IMR-90 (cell line): ENCODE results near the gene SSH2. TPM values are rescaled to one million over a fixed set of nuclear protein-coding genes. Genes with fewer than 3 reads are reported as not detected.

ENCODE experiments used
- ATAC-seq: fragments of 200-7000 bp; cut with Tn5 transposase; 2 replicates; pipeline ENCODE4 v1.9.1; 2020; ENCODE audit warnings: low read depth, mild to moderate bottlenecking, moderate library complexity
- BruUV-seq: library from RNA; stranded (reverse); fragments of 400-500 nt; replicated peaks from 2 replicates; lab custom pipeline; 2021; lab: Mats Ljungman, UMichigan
- CTCF ChIA-PET: fragments of 300-600 bp; formaldehyde crosslinking; extraction: SDS; loops from one replicate; lab custom pipeline; 2021; ENCODE audit warnings: antibody characterized with exemption; lab: Yijun Ruan, JAX
- POLR2A ChIA-PET: fragments of 300-600 bp; sonication (Branson Sonifier 250); formaldehyde crosslinking; loops from one replicate; lab custom pipeline; 2022; ENCODE audit warnings: antibody characterized with exemption; ENCODE audit not compliant: unreplicated experiment; lab: Charles Lee
- DNase-seq: peaks from one replicate; pipeline ENCODE4 v3.0.0; 2013
- H2AFZ ChIP-seq: replicated peaks from 2 replicates; pipeline ENCODE3; 2013; ENCODE audit warnings: low read length, mild to moderate bottlenecking; ENCODE audit not compliant: poor library complexity
- H2AK5ac ChIP-seq: 2 replicates; pipeline ENCODE4 v1.6.1; 2013; ENCODE audit warnings: low read depth, low read length, inconsistent platforms
- H2AK9ac ChIP-seq: replicated peaks from 2 replicates; pipeline ENCODE3; 2013; ENCODE audit warnings: mild to moderate bottlenecking, low read depth, low read length, moderate library complexity; ENCODE audit not compliant: poor library complexity
- H2BK120ac ChIP-seq: 2 replicates; pipeline ENCODE4 v1.6.1; 2013; ENCODE audit warnings: low read depth, low read length, inconsistent platforms
- H2BK15ac ChIP-seq: 3 replicates; pipeline ENCODE4 v1.6.1; 2013; ENCODE audit warnings: low read depth, low read length, inconsistent platforms
- H2BK20ac ChIP-seq: 2 replicates; pipeline ENCODE4 v1.6.1; 2013; ENCODE audit warnings: low read depth, mild to moderate bottlenecking, inconsistent platforms, low read length, moderate library complexity
- H2BK5ac ChIP-seq: 2 replicates; pipeline ENCODE4 v1.6.1; 2013; ENCODE audit warnings: mild to moderate bottlenecking, low read depth, low read length, inconsistent platforms; ENCODE audit not compliant: poor library complexity, severe bottlenecking
- H3K14ac ChIP-seq: replicated peaks from 2 replicates; pipeline ENCODE4 v1.6.1; 2013; ENCODE audit warnings: low read depth, low read length, inconsistent platforms
- H3K18ac ChIP-seq: 2 replicates; pipeline ENCODE4 v1.6.1; 2013; ENCODE audit warnings: low read depth, low read length, control low read depth
- H3K23ac ChIP-seq: 2 replicates; pipeline ENCODE4 v1.6.1; 2013; ENCODE audit warnings: low read depth, low read length, inconsistent platforms
- H3K27ac ChIP-seq: 2 replicates; pipeline ENCODE4 v1.5.1; 2013; ENCODE audit warnings: mild to moderate bottlenecking, control low read depth, low read length; ENCODE audit not compliant: insufficient read depth
- H3K27me3 ChIP-seq: 2 replicates; pipeline ENCODE4 v1.6.1; 2013; ENCODE audit warnings: low read length; ENCODE audit not compliant: control insufficient read depth, insufficient read depth
- H3K36me3 ChIP-seq: 2 replicates; pipeline ENCODE4 v1.6.1; 2013; ENCODE audit warnings: low read length, mixed read lengths; ENCODE audit not compliant: control insufficient read depth, insufficient read depth
- H3K4ac ChIP-seq: 2 replicates; pipeline ENCODE4 v1.6.1; 2013; ENCODE audit warnings: low read depth, low read length, inconsistent platforms
- H3K4me1 ChIP-seq: 2 replicates; pipeline ENCODE4 v1.6.1; 2013; ENCODE audit warnings: low read length, mixed read lengths; ENCODE audit not compliant: control insufficient read depth, insufficient read depth
- H3K4me2 ChIP-seq: 2 replicates; pipeline ENCODE4 v1.6.1; 2013; ENCODE audit warnings: low read depth, mild to moderate bottlenecking, control low read depth, low read length, moderate library complexity
- H3K4me3 ChIP-seq: 2 replicates; pipeline ENCODE4 v1.5.1; 2013; ENCODE audit warnings: low read depth, mild to moderate bottlenecking, control low read depth, low read length, moderate library complexity; ENCODE audit not compliant: insufficient read depth
- H3K56ac ChIP-seq: 2 replicates; pipeline ENCODE4 v1.6.1; 2013; ENCODE audit warnings: low read length, inconsistent platforms; ENCODE audit not compliant: insufficient read depth; ENCODE audit errors: extremely low read depth
- H3K79me1 ChIP-seq, 2 experiments: 2 replicates each; pipeline ENCODE4 v1.6.1; 2013; ENCODE audit warnings: low read length in 2 of 2, inconsistent platforms in 1 of 2, low read depth in 1 of 2
- H3K9ac ChIP-seq: 2 replicates; pipeline ENCODE4 v1.6.1; 2013; ENCODE audit warnings: low read depth, low read length, control low read depth
- H3K9me1 ChIP-seq: 2 replicates; pipeline ENCODE4 v1.6.1; 2013; ENCODE audit warnings: low read length, inconsistent platforms; ENCODE audit not compliant: insufficient read depth
- H3K9me3 ChIP-seq: 2 replicates; pipeline ENCODE4 v1.6.1; 2013; ENCODE audit warnings: low read length; ENCODE audit not compliant: control insufficient read depth, insufficient read depth
- H4K20me1 ChIP-seq: 2 replicates; pipeline ENCODE4 v1.6.1; 2013; ENCODE audit warnings: low read length, inconsistent platforms; ENCODE audit not compliant: insufficient read depth
- H4K5ac ChIP-seq: 2 replicates; pipeline ENCODE4 v1.6.1; 2013; ENCODE audit warnings: mild to moderate bottlenecking, low read depth, low read length, control low read depth
- H4K8ac ChIP-seq, 2 experiments: 2 replicates each; pipeline ENCODE4 v1.6.1; 2013; ENCODE audit warnings: low read depth in 2 of 2, low read length in 2 of 2, control low read depth in 1 of 2, inconsistent platforms in 1 of 2
- H4K91ac ChIP-seq: 2 replicates; pipeline ENCODE4 v1.6.1; 2013; ENCODE audit warnings: low read depth, low read length, inconsistent platforms; ENCODE audit not compliant: insufficient read depth
- MAFK ChIP-seq: IDR thresholded peaks from 2 replicates; pipeline ENCODE4 v1.6.1; 2012; ENCODE audit warnings: low read depth, low read length, improper control_type of control experiment
- MAZ ChIP-seq: IDR thresholded peaks from 2 replicates; pipeline ENCODE4 v1.6.1; 2012; ENCODE audit warnings: low read depth, mild to moderate bottlenecking, low read length, improper control_type of control experiment, moderate library complexity, borderline replicate concordance
- MXI1 ChIP-seq: IDR thresholded peaks from 2 replicates; pipeline ENCODE4 v1.6.1; 2012; ENCODE audit warnings: low read depth, mild to moderate bottlenecking, low read length, moderate library complexity, borderline replicate concordance
- RAD21 ChIP-seq: IDR thresholded peaks from 2 replicates; pipeline ENCODE4 v1.6.1; 2012; ENCODE audit warnings: low read length, improper control_type of control experiment
- RCOR1 ChIP-seq: IDR thresholded peaks from 2 replicates; pipeline ENCODE4 v1.6.1; 2012; ENCODE audit warnings: mild to moderate bottlenecking, low read length, improper control_type of control experiment; ENCODE audit not compliant: insufficient replicate concordance
- RFX5 ChIP-seq: IDR thresholded peaks from 2 replicates; pipeline ENCODE4 v1.8.0; 2012; ENCODE audit warnings: low read depth, mild to moderate bottlenecking, low read length, moderate library complexity
- SMC3 ChIP-seq: fragments of 150-350 bp; IDR thresholded peaks from 2 replicates; pipeline ENCODE4 v1.6.1; 2016; ENCODE audit warnings: low read depth, mild to moderate bottlenecking, antibody characterized with exemption, low read length, moderate library complexity
- WGBS, 2 experiments: methylation state at CpG; one replicate each; pipeline versions ENCODE4 v1.1.5 to v1.1.7; 2013; ENCODE audit warnings: missing lambda C conversion rate in 2 of 2; ENCODE audit not compliant: insufficient read length in 1 of 2; ENCODE audit errors: extremely low coverage in 2 of 2; 5-methylcytosine and 5-hydroxymethylcytosine counted together
- dilution Hi-C: fragments of 300-500 bp; cut with HindIII; formaldehyde crosslinking; loops from one replicate; pipeline ENCODE4 v1.14.3; 2018; ENCODE audit warnings: low sequenced_read_pairs; ENCODE audit not compliant: unreplicated experiment
- in situ Hi-C: fragments of 300-500 bp; cut with MboI; formaldehyde crosslinking; loops from 3 replicates; pipeline ENCODE4 v1.14.3; 2019; ENCODE audit warnings: low sequenced_read_pairs, inconsistent platforms, mixed read lengths
- intact Hi-C: fragments of 100-400 bp; cut with micrococcal nuclease; formaldehyde crosslinking; loops from 2 replicates; pipeline ENCODE4 v1.10.0; 2022
- polyA plus RNA-seq, 3 experiments: library from polyadenylated mRNA; depleted of rRNA; stranded (reverse); fragments of >200 nt; gene quantifications; 2 replicates each; pipeline ENCODE4 v1.2.3, GENCODE V29; 2012; ENCODE audit warnings: low replicate concordance in 1 of 3
- total RNA-seq: library from RNA; depleted of rRNA; stranded (reverse); fragments of >200 nt; gene quantifications from 2 replicates; pipeline ENCODE4 v1.2.3, GENCODE V29; 2012

Gene SSH2
- total and polyA plus RNA-seq, 2 of the 4 experiments (the other 2 are of a cell fraction) = 9.3 TPM

DNA sequence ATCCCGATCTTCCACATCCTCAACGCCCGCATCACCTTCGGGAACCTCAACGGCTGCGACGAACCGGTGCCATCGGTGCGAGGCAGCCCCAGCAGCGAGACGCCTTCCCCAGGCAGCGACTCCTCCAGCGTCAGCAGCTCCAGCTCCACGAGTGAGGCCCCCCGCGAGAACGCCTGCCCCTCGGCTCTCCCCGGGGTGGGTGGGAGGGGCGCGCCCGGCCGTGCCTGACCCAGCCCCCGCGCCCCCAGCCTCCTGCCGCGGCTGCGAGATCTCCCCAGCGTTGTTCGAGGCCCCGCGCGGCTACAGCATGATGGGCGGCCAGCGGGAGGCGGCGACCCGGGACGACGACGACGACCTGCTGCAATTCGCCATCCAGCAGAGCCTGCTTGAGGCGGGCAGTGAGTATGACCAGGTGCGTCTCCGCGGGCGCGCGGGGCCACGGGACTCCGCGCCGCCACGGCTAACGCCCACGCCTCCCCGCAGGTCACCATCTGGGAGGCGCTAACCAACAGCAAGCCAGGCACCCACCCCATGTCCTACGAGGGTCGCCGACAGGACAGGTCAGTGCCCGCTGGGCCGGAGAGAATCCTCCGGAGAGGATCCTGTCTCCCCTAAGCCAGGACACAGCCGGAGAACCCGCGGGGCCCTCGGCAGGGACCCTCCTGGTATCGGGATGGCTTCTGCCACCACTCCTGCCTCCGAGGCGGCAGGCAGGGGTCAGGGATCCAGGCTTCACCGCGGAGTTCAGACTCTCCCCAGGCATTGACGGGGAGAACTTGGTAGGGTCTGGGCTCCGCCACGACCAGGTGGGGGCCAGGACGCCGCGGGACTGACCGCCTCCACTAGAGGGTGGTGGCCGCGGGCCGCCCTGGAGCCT, 317.4 kb downstream of the SSH2 start:
- H3K27me3 ChIP-seq = no peaks in the 10 kb centered on the region; the same call in 1 of the 2 replicates
- no peak overlapping the region for H4K5ac ChIP-seq
- H3K9me1 ChIP-seq = peaks cover 8% of the 10 kb centered on the region; the same call in 1 of the 2 replicates
- WGBS, 2 experiments = 54% methylated on average over 33 of the region's 85 CpGs; no CpG with 5 or more reads in 1 of the 2 experiments
- no peak overlapping the region for H3K56ac ChIP-seq
- no peak overlapping the region for H4K8ac ChIP-seq
- H2AFZ ChIP-seq = peak overlapping the region; percentile 92
- H3K9ac ChIP-seq = no peak overlapping the region
- TF ChIP-seq RCOR1 = no peak
- no peak for TF ChIP-seq RAD21
- no peak for TF ChIP-seq MXI1
- TF ChIP-seq MAZ = no peak
- TF ChIP-seq RFX5 = no peak
- no peak for TF ChIP-seq MAFK
- no peak for TF ChIP-seq SMC3
- no peaks in the 10 kb centered on the region for H3K9me3 ChIP-seq
- H3K36me3 ChIP-seq = peaks cover 2% of the 10 kb centered on the region; the same call in 1 of the 2 replicates
- no peak overlapping the region for H3K14ac ChIP-seq
- ATAC-seq (no peak), DNase-seq (no peak)
- H2BK120ac ChIP-seq = no peak overlapping the region
- intact Hi-C loops = no loop called here
- no peak overlapping the region for H3K4me3 ChIP-seq
- no peak overlapping the region for H3K4ac ChIP-seq
- in situ Hi-C loops = no loop called here
- POLR2A ChIA-PET = no interaction called here
- H2BK15ac ChIP-seq = no peak overlapping the region
- no peak overlapping the region for H4K91ac ChIP-seq
- BruUV-seq = no TSS peak
- H4K20me1 ChIP-seq = peaks cover 6% of the 10 kb centered on the region; the same call in 1 of the 2 replicates
- CTCF ChIA-PET = interaction anchor here (1.1 kb wide), 1 partner anchor 8 kb away, joined by 3 read pairs; no protein-coding TSS in a partner anchor
- H2BK20ac ChIP-seq = no peak overlapping the region
- no peaks in the 10 kb centered on the region for H3K79me1 ChIP-seq
- H3K18ac ChIP-seq = no peak overlapping the region
- H3K27ac ChIP-seq = no peak overlapping the region
- H3K4me2 ChIP-seq = no peak overlapping the region
- no peak overlapping the region for H2AK5ac ChIP-seq
- peak overlapping the region; percentile 71 for H2AK9ac ChIP-seq
- no peak overlapping the region for H3K23ac ChIP-seq
- dilution Hi-C loops = no loop called here
- H2BK5ac ChIP-seq = no peak overlapping the region
- H3K4me1 ChIP-seq = no peaks in the 10 kb centered on the region
